Mesodermal cell (in vitro differentiated cells): ENCODE results near the gene MPL.

ENCODE experiments used
- H3K27ac ChIP-seq: 2 replicates; pipeline ENCODE4 v1.7.0; 2013; ENCODE audit warnings: mild to moderate bottlenecking, low read depth, low read length, moderate library complexity; ENCODE audit not compliant: severe bottlenecking
- H3K36me3 ChIP-seq: 2 replicates; pipeline ENCODE4 v1.7.1; 2013; ENCODE audit warnings: mild to moderate bottlenecking, low read length, moderate library complexity; ENCODE audit not compliant: control insufficient read depth, insufficient read depth
- H3K4me1 ChIP-seq: one replicate; pipeline ENCODE4 v1.7.1; 2013; ENCODE audit warnings: mild to moderate bottlenecking, low read length; ENCODE audit not compliant: insufficient read depth, control insufficient read depth, poor library complexity, severe bottlenecking
- H3K4me3 ChIP-seq: 2 replicates; pipeline ENCODE4 v1.7.0; 2013; ENCODE audit warnings: low read length, control low read depth, mild to moderate bottlenecking; ENCODE audit not compliant: insufficient read depth, poor library complexity, severe bottlenecking; ENCODE audit errors: extremely low read depth
- H3K9me3 ChIP-seq: 2 replicates; pipeline ENCODE4 v1.7.1; 2013; ENCODE audit warnings: mild to moderate bottlenecking, low read length, moderate library complexity; ENCODE audit not compliant: control insufficient read depth
- WGBS, 2 experiments: methylation state at CpG; one replicate each; pipeline ENCODE4 v1.1.5; 2013; ENCODE audit warnings: missing lambda C conversion rate in 2 of 2; ENCODE audit not compliant: insufficient coverage in 2 of 2; 5-methylcytosine and 5-hydroxymethylcytosine counted together

Gene MPL

DNA sequence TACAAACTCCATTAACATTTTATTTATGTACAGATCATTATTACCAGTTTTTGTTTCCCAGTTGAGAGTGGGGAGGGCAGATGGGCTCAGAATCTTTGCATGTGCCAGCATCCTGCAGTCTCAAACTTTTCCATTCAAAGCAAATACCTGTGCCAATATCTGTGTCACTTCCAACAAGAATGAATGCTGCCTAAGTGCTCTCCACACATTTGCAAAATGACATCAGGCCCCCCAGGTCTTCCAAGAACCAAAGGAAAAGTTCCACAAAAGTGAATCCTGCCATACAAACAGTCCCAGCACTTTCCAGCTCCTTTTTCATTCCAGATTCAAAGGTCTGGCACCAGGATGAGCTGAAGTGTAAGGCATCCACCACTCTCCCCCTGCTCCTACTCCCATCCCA, 38.5 kb upstream of the MPL start:
- Histone ChIP-seq H3K9me3 (no peaks in the 10 kb centered on the region), H3K4me1 (peaks cover 4% of the 10 kb centered on the region), H3K27ac (no peak overlapping the region), H3K36me3 (no peaks in the 10 kb centered on the region), H3K4me3 (no peak overlapping the region)

DNA sequence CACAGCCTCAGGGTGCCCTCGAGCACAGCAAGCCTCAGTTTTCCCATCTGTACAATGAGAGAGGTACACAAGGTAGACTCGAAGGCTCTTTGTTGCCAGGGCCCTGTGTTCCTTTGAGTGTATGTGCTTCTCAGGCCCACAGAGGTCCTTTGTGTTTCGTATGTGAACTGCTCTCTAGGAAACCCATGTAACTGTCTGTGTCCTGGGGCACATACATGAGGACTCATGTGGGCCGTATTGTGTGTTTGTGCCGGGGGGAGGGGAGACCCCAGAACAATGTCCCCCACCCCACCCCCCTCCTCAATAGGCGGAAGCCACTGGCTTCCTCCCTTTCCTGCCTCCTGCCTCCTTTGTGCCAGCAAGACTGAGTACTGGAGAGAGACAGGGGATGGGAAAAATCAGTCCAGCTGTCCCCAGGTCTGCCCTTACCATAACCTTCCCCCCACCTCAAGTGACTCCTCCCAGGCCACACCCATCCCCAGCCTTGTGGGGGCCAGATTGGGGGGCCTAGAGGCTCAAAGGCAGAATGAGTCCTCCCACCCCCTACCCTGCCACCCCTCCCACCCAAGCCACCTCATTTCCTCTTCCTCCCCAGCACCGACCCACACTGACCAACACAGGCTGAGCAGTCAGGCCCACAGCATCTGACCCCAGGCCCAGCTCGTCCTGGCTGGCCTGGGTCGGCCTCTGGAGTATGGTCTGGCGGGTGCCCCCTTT, 37.1 kb upstream of the MPL start, which contains the start of gene TIE1:
TSS of gene TIE1 (plus strand) at position 605 of the 717 bp plus-strand sequence. CDS start at position 695, 90 bp downstream.
- WGBS, 2 experiments: 90 to 94% methylated on average over 4 to 7 of the region's 10 CpGs
- Histone ChIP-seq H3K4me3 (peak within 1 kb of the TSS; percentile 27), H3K4me1 (peaks cover 3% of the 10 kb centered on the region), H3K27ac (peak within 1 kb of the TSS; percentile 36), H3K9me3 (no peaks in the 10 kb centered on the region), H3K36me3 (no peaks in the 10 kb centered on the region)

DNA sequence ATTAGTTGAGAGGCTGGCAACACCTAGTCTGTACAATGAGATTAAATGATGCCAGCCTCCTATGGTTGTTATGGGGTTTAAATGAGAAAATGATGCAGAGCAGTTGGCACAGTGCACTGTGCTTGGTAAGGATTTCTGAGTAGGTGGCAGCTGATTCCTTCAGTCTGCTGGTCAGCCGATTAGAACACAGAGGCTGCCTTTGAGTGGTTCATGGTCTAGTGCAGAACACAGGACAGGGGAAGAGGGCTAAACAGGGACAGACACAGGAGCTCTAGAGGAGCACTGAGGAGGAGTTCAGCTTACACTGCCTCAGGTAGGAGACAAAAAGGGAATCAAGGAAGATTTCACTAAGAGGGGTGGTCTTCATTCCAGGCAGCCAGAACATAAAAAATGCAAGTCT, 35.4 kb upstream of the MPL start:
- Histone ChIP-seq H3K4me3 (peak overlapping the region; percentile 22), H3K27ac (no peak overlapping the region), H3K4me1 (peaks cover 3% of the 10 kb centered on the region), H3K9me3 (no peaks in the 10 kb centered on the region), H3K36me3 (no peaks in the 10 kb centered on the region)
- 90 to 100% methylated on average over 1 of the region's 1 CpG for WGBS, 2 experiments

DNA sequence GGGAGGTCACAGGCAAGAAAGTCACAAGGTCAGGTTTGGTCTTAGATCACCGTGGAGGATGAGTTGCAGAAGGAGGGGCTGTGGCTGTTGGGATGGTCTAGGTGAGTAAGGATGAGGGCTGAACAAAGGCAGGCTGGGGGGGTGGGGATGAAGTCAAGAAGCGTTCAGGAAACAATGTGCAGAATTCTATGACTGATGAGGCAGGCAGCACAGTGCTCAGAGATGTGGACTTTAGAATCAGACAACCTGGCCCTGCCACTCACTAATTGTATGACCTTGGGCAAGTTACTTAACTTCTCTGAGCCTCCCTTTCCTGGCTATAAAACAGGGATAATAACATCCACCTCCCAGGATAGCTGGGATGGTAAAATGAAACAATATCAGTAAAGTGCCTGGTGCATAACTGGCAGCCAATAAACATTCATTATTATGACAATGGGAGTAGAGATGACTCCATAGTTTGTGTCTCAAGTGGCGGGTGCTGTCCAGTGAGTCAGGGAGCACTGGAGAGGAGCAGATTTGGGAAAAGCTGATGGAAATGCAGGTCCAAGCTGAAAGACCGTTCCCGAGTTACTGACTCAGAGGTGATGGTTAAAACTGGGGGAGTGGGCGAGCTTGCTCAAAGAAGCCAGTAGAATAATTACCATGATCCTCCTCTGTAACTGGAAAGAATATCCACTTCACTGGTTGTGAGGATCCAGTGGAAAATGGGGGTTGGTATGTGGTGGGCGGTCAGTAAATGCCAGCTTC, 34.7 kb upstream of the MPL start:
- peaks cover 3% of the 10 kb centered on the region for H3K4me1 ChIP-seq
- no peak overlapping the region for H3K4me3 ChIP-seq
- no peak overlapping the region for H3K27ac ChIP-seq
- 87% methylated on average over 5 to 7 of the region's 7 CpGs for WGBS, 2 experiments
- H3K9me3 ChIP-seq: no peaks in the 10 kb centered on the region
- no peaks in the 10 kb centered on the region for H3K36me3 ChIP-seq

DNA sequence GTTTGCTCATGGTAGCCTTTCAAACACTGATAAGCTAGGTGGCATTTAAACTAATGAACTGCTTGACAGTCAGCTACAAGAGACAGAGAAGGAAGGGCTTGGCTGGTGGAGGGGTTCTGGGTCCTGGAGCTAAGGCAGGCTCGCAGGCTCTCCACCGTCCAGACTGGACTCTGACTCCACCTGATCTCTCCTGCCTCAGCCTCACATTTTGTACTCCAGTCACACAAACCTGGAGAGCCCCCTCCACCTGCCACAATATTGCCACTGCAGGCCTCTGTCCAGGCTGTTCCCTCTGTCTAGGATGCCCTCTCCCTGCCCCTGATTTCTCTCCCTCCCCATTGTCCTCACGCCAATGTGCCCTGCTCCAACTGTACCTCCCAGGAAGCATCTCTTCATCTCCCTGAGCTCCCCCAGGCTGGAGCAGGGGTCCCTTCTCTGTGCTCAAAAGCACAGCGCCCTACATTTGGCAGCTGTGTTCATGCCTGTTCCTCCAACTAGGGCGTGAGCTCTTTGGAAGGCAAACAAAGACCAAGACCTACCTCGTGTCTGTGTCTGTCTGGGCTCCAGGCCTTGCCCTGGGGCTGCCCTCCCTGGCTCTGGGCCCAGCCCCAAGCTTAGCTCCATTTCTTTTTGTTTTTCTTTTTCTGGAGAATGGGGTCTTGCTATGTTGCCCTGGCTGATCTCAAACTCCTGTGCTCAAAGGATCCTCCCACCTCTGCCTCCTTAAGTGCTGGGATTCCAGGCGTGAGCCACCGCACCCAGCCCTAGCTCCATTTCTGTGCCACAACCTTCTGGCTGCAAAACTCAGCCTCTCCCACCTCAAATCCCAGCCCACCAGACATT, 33.9 kb upstream of the MPL start:
- Histone ChIP-seq H3K4me3 (no peak overlapping the region), H3K4me1 (peaks cover 3% of the 10 kb centered on the region), H3K9me3 (no peaks in the 10 kb centered on the region), H3K27ac (no peak overlapping the region), H3K36me3 (no peaks in the 10 kb centered on the region)
- WGBS, 2 experiments: 88 to 94% methylated on average over 5 to 6 of the region's 8 CpGs

DNA sequence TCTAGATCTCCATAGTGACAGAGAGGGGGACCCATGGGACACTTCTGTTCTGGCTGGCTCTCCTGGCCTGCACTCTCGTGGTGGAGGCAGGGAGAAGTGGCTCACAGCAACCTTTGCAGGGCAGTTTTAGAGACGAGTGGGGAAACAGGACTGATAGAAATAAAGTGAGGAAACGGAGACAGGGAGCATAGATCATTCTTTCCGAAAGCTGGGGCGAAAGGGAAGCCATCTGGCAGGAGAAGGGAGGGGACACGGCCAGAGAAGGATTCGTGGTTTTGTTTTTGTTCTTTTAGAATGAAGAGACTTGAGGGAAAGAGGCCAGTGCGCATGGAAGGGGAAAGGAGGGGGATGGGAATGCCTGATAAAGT, 33.3 kb upstream of the MPL start:
- WGBS, 2 experiments: 82% methylated on average over 8 of the region's 8 CpGs
- no peak overlapping the region for H3K27ac ChIP-seq
- peaks cover 3% of the 10 kb centered on the region for H3K4me1 ChIP-seq

DNA sequence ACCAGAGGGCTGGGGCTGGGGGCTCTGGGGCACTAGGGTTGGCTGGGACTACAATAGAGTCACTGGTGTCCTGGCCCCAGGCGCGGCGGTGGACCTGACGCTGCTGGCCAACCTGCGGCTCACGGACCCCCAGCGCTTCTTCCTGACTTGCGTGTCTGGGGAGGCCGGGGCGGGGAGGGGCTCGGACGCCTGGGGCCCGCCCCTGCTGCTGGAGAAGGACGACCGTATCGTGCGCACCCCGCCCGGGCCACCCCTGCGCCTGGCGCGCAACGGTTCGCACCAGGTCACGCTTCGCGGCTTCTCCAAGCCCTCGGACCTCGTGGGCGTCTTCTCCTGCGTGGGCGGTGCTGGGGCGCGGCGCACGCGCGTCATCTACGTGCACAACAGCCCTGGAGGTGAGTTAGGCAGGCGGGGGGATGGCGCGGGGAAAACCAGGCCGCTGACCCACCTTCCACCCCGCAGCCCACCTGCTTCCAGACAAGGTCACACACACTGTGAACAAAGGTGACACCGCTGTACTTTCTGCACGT, 32.8 kb upstream of the MPL start:
- WGBS, 2 experiments: 96 to 98% methylated on average over 41 to 45 of the region's 46 CpGs
- no peak overlapping the region for H3K4me3 ChIP-seq
- no peaks in the 10 kb centered on the region for H3K9me3 ChIP-seq
- no peaks in the 10 kb centered on the region for H3K36me3 ChIP-seq
- H3K27ac ChIP-seq: no peak overlapping the region
- H3K4me1 ChIP-seq: peaks cover 3% of the 10 kb centered on the region

More for the DNA sequence above, 33.3 kb upstream of the MPL start:
- no peaks in the 10 kb centered on the region for H3K36me3 ChIP-seq
- no peak overlapping the region for H3K4me3 ChIP-seq
- H3K9me3 ChIP-seq: no peaks in the 10 kb centered on the region

DNA sequence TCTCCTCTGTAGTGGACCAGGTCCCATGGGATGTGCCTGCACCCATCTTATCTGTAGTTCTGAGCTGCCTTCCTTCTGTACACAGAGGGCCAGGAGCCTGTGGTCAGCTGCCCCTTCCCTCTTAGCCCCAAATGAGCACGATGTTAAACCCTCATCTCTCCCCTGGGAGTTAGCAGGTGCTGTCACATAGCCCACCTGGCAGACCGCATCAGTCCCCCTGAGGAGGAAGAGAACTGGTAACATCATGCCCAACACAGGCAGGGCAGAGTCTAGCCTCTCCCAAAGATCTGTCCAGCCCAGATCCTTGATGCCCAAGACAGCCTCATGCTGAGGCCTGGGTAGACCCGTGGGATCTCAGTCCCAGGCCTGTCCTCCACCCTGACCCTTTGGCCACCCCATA, 32.2 kb upstream of the MPL start:
- Histone ChIP-seq H3K36me3 (no peaks in the 10 kb centered on the region), H3K9me3 (no peaks in the 10 kb centered on the region), H3K4me3 (no peak overlapping the region), H3K27ac (no peak overlapping the region), H3K4me1 (no peaks in the 10 kb centered on the region)
- WGBS, 2 experiments: 94% methylated on average over 2 to 3 of the region's 3 CpGs

DNA sequence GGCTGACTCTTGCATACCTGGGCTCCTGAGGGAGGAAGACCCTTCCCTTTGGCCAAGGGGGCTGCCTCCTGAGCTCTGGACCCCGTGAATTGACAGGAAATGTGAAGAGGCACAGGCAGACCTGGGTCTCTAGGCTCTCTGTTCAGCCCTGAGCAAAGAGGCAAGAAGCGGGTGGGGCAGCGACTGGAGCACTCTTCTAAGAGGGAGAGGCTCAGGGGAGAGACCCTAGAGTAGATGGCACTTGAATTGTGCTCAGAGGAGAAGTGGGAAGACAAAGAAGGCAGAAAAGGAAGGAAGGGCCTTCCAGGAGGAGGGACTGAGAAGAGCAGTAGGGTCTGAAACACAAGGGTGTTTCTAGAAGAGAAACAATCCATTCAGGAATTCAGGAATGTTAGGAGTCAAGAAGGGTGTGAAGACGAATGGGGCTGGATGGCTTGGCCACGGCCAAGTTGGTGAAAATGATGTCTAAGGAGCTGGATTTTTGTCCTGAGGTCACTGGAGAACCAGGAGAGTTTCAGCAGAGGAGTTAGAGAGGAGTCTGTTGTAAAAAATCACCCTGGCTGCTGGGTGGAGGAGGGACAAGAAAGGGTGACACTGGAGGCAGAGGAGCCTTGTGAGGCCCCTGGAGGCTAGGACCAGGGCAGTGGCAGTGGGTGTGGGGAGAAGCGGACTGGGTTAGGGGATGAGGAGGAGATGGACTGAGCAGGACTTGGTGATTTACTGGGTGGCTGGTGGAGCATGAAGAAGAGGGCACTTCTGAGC, 31.5 kb upstream of the MPL start:
- no peaks in the 10 kb centered on the region for H3K4me1 ChIP-seq
- H3K36me3 ChIP-seq: no peaks in the 10 kb centered on the region
- no peaks in the 10 kb centered on the region for H3K9me3 ChIP-seq
- no peak overlapping the region for H3K4me3 ChIP-seq
- WGBS, 2 experiments: 93 to 94% methylated on average over 5 to 6 of the region's 6 CpGs
- no peak overlapping the region for H3K27ac ChIP-seq
